HepG2 (cell line): ENCODE results near the gene CDK18. TPM values are rescaled to one million over a fixed set of nuclear protein-coding genes. Genes with fewer than 3 reads are reported as not detected.

Experiments
- DMAP1 ChIP-seq: IDR thresholded peaks from 2 replicates; pipeline ENCODE4 v1.6.1; 2016
- MNT ChIP-seq: fragments of 450-650 bp; IDR thresholded peaks from 2 replicates; pipeline ENCODE4 v1.6.1; 2016
- PAWR ChIP-seq: sonication (generic); formaldehyde crosslinking; IDR thresholded peaks from 2 replicates; pipeline ENCODE4 v1.4.0; 2020; ENCODE audit warnings: missing genetic modification reagents, mild to moderate bottlenecking, borderline replicate concordance
- RXRA ChIP-seq: sonication (generic); formaldehyde crosslinking; IDR thresholded peaks from 2 replicates; pipeline ENCODE4 v1.5.1; 2020; ENCODE audit warnings: missing genetic modification reagents
- SATB2 ChIP-seq: sonication (generic); formaldehyde crosslinking; IDR thresholded peaks from 2 replicates; pipeline ENCODE4 v1.5.0; 2020; ENCODE audit warnings: missing genetic modification reagents
- SP4 ChIP-seq: sonication (generic); formaldehyde crosslinking; IDR thresholded peaks from 2 replicates; pipeline ENCODE4 v1.8.1; 2023; ENCODE audit warnings: mild to moderate bottlenecking, missing genetic modification reagents
- ZNF121 ChIP-seq: sonication (generic); formaldehyde crosslinking; IDR thresholded peaks from 2 replicates; pipeline ENCODE4 v1.5.0; 2020; ENCODE audit warnings: mild to moderate bottlenecking, missing genetic modification reagents
- ZNF282 ChIP-seq: fragments of 450-650 bp; IDR thresholded peaks from 2 replicates; pipeline ENCODE4 v1.6.1; 2018; ENCODE audit not compliant: partially characterized antibody
- ZNF33B ChIP-seq: sonication (generic); formaldehyde crosslinking; IDR thresholded peaks from 2 replicates; pipeline ENCODE4 v1.5.1; 2020; ENCODE audit warnings: mild to moderate bottlenecking, missing genetic modification reagents
- ZNF562 ChIP-seq: sonication (generic); formaldehyde crosslinking; IDR thresholded peaks from 2 replicates; pipeline ENCODE4 v1.8.0; 2022; ENCODE audit warnings: missing genetic modification reagents, borderline replicate concordance
- ZNF761 ChIP-seq: sonication (generic); formaldehyde crosslinking; conservative IDR thresholded peaks from 2 replicates; pipeline ENCODE4 v1.4.0; 2020; ENCODE audit warnings: mild to moderate bottlenecking, missing genetic modification reagents
- polyA plus RNA-seq, 8 experiments: library from polyadenylated mRNA; depleted of rRNA in 3 of 8; stranded (reverse) in 7 of 8; unstranded in 1 of 8; fragments of >200 nt; fragmentation: Illumina TruSeq in 4 of 8; extraction: Trizol in 4 of 8; gene quantifications; 2 replicates each; pipeline versions ENCODE4 v1.2.1 to v1.2.3, GENCODE V29; 2011 to 2016; ENCODE audit warnings: low read depth in 4 of 8, missing spikeins in 1 of 8, mixed read lengths in 1 of 8; ENCODE audit not compliant: insufficient read depth in 1 of 8
- total RNA-seq, 5 experiments: library from RNA; depleted of rRNA; stranded (reverse); fragments of >200 nt; fragmentation: Illumina TruSeq; extraction: Trizol; gene quantifications; 2 replicates each; pipeline ENCODE4 v1.2.3, GENCODE V29; 2016; ENCODE audit warnings: low read depth in 1 of 5
- TF ChIP-seq, protein P1 (sequence below): IDR thresholded peaks from 2 replicates; pipeline ENCODE4 v1.6.1; 2016; ENCODE audit warnings: low read depth, borderline replicate concordance
- TF ChIP-seq, protein P2 (sequence below): sonication (generic); formaldehyde crosslinking; IDR thresholded peaks from 2 replicates; pipeline ENCODE4 v1.8.0; 2022; ENCODE audit warnings: mild to moderate bottlenecking, missing genetic modification reagents; ENCODE audit not compliant: insufficient replicate concordance
- TF ChIP-seq, protein P3 (sequence below): IDR thresholded peaks from 2 replicates; pipeline ENCODE4 v1.6.1; 2016; ENCODE audit warnings: missing biosample characterization, missing genetic modification reagents, low read depth
- TF ChIP-seq, protein P4 (sequence below): sonication (generic); formaldehyde crosslinking; IDR thresholded peaks from 2 replicates; pipeline ENCODE4 v1.4.0; 2020; ENCODE audit warnings: mild to moderate bottlenecking, low read depth, missing genetic modification reagents
- TF ChIP-seq, protein P5 (sequence below): sonication (generic); formaldehyde crosslinking; IDR thresholded peaks from 2 replicates; pipeline ENCODE4 v1.5.0; 2020; ENCODE audit warnings: missing genetic modification reagents
- TF ChIP-seq, protein P6 (sequence below): sonication (generic); formaldehyde crosslinking; IDR thresholded peaks from 2 replicates; pipeline ENCODE4 v1.8.1; 2022; ENCODE audit warnings: low read depth, mild to moderate bottlenecking, missing genetic modification reagents

The CDK18 gene
- total and polyA plus RNA-seq, 2 of the 13 experiments (the other 11 are each of a cell fraction or from before 2014, with no cell fraction given) = 6.4 to 38.8 TPM

DNA sequence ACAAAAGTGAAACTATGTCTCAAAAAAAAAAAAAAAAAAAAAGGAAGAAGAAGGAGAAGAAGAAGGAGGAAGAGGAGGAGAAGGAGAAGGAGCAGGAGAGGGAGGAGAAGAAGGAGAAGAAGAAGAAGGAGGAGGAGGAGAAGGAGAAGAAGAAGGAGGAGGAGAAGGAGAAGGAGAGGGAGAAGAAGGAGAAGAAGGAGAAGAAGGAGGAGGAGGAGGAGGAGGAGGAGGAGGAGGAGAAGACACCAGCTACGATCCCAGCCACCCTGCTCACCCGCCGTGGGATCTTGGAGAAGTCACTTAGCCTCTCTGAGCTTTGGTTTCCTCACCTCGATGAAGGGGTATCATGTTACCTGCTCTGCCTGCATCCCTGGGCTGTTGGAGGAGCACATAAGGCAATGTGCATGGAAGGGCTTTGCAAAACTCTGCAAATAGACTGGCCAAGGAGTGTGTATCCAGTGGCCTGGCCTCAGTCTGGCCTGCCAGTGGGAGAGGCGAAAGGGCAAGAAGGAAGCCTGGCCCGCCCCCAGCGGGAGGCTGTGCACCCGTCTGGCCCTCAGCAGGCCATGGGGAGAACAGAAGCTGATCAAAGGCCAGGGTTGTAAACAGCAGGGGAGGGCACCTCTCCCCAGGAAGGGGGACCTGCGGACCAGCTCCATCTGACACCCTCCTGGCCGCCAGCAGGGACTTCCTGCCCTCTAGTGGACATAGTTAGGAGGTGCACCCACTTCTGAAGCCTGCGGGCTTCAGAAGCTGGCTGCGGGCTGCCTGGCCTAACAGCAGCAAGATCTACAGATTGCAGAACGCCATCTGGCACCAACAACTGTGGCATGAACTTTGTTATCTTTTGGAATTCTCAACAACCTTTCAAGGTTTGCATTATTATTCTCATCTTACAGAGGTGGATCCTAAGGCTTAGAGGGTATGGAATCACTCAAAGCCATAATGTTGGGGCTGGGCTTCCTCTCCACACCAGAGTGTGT lies 19.2 kb upstream of the CDK18 start (continued):
- TF ChIP-seq, protein P1, sequence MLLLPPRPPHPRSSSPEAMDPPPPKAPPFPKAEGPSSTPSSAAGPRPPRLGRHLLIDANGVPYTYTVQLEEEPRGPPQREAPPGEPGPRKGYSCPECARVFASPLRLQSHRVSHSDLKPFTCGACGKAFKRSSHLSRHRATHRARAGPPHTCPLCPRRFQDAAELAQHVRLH (CRISPR knock-in tag) = no peak
- TF ChIP-seq SP4 (CRISPR knock-in tag) (peak; percentile 53; the same call in 1 of the 2 replicates), MNT (no peak), ZNF282 (no peak), ZNF33B (CRISPR knock-in tag) (no peak), ZNF121 (peak; percentile 73), ZNF562 (CRISPR knock-in tag) (no peak), SATB2 (no peak), DMAP1 (CRISPR knock-in tag) (0 out of 2 replicates have a peak, but pooled peaks have one; percentile 27), RXRA (peak; percentile 82), ZNF761 (CRISPR knock-in tag) (peak; percentile 72; the same call in 1 of the 2 replicates), PAWR (CRISPR knock-in tag) (no peak)
- TF ChIP-seq, protein P2, sequence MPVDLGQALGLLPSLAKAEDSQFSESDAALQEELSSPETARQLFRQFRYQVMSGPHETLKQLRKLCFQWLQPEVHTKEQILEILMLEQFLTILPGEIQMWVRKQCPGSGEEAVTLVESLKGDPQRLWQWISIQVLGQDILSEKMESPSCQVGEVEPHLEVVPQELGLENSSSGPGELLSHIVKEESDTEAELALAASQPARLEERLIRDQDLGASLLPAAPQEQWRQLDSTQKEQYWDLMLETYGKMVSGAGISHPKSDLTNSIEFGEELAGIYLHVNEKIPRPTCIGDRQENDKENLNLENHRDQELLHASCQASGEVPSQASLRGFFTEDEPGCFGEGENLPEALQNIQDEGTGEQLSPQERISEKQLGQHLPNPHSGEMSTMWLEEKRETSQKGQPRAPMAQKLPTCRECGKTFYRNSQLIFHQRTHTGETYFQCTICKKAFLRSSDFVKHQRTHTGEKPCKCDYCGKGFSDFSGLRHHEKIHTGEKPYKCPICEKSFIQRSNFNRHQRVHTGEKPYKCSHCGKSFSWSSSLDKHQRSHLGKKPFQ (CRISPR knock-in tag) = no peak
- TF ChIP-seq, protein P3, sequence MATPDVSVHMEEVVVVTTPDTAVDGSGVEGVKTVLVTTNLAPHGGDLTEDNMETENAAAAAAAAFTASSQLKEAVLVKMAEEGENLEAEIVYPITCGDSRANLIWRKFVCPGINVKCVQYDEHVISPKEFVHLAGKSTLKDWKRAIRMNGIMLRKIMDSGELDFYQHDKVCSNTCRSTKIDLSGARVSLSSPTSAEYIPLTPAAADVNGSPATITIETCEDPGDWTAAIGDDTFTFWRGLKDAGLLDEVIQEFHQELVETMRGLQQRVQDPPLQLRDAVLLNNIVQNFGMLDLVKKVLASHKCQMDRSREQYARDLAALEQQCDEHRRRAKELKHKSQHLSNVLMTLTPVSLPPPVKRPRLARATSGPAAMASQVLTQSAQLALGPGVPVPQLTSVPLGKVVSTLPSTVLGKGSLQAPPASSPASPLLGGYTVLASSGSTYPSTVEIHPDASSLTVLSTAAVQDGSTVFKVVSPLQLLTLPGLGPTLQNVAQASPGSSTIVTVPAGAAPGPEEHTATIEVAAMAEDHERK (CRISPR knock-in tag) = no peak
- TF ChIP-seq, protein P4, sequence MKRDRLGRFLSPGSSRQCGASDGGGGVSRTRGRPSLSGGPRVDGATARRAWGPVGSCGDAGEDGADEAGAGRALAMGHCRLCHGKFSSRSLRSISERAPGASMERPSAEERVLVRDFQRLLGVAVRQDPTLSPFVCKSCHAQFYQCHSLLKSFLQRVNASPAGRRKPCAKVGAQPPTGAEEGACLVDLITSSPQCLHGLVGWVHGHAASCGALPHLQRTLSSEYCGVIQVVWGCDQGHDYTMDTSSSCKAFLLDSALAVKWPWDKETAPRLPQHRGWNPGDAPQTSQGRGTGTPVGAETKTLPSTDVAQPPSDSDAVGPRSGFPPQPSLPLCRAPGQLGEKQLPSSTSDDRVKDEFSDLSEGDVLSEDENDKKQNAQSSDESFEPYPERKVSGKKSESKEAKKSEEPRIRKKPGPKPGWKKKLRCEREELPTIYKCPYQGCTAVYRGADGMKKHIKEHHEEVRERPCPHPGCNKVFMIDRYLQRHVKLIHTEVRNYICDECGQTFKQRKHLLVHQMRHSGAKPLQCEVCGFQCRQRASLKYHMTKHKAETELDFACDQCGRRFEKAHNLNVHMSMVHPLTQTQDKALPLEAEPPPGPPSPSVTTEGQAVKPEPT = no peak
- TF ChIP-seq, protein P5, sequence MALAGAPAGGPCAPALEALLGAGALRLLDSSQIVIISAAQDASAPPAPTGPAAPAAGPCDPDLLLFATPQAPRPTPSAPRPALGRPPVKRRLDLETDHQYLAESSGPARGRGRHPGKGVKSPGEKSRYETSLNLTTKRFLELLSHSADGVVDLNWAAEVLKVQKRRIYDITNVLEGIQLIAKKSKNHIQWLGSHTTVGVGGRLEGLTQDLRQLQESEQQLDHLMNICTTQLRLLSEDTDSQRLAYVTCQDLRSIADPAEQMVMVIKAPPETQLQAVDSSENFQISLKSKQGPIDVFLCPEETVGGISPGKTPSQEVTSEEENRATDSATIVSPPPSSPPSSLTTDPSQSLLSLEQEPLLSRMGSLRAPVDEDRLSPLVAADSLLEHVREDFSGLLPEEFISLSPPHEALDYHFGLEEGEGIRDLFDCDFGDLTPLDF (CRISPR knock-in tag) = no peak
- TF ChIP-seq, protein P6, sequence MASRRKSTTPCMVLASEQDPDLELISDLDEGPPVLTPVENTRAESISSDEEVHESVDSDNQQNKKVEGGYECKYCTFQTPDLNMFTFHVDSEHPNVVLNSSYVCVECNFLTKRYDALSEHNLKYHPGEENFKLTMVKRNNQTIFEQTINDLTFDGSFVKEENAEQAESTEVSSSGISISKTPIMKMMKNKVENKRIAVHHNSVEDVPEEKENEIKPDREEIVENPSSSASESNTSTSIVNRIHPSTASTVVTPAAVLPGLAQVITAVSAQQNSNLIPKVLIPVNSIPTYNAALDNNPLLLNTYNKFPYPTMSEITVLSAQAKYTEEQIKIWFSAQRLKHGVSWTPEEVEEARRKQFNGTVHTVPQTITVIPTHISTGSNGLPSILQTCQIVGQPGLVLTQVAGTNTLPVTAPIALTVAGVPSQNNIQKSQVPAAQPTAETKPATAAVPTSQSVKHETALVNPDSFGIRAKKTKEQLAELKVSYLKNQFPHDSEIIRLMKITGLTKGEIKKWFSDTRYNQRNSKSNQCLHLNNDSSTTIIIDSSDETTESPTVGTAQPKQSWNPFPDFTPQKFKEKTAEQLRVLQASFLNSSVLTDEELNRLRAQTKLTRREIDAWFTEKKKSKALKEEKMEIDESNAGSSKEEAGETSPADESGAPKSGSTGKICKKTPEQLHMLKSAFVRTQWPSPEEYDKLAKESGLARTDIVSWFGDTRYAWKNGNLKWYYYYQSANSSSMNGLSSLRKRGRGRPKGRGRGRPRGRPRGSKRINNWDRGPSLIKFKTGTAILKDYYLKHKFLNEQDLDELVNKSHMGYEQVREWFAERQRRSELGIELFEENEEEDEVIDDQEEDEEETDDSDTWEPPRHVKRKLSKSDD (CRISPR knock-in tag) = no peak
